Measurements from ENCODE around the gene ACOXL. TPM values are rescaled to one million over a fixed set of nuclear protein-coding genes. Genes with fewer than 3 reads are reported as not detected.

Gene ACOXL
- total and polyA plus RNA-seq, 4 donors, result 4.4 to 32.8 (median 12.2) TPM

GRCh38 chr2:110770404-110770958 lies 38.1 kb downstream of the ACOXL start:
- no peak for TF ChIP-seq CTCF (IDR thresholded peaks at IDR 0.05; ENCODE audit: control extremely low read depth, extremely low read depth)
- Histone ChIP-seq H3K27ac (ENCODE audit: low read depth in 1 of 2, low read length in 1 of 2) (no peak overlapping the region), H3K36me3 (ENCODE audit: control insufficient read depth in 4 of 4, insufficient read depth in 4 of 4, low read length in 4 of 4) (peaks cover 0 to 3% (median 0%) of the 10 kb centered on the region in 4 donors), H3K27me3 (ENCODE audit: control insufficient read depth in 3 of 3, insufficient read depth in 3 of 3, low read length in 2 of 3) (no peaks in the 10 kb centered on the region), H3K4me1 (ENCODE audit: control insufficient read depth in 5 of 5, insufficient read depth in 5 of 5, low read length in 5 of 5) (peaks cover 0 to 39% (median 15%) of the 10 kb centered on the region in 5 donors), H3K9me3 (ENCODE audit: control insufficient read depth in 4 of 4, insufficient read depth in 3 of 4, low read length in 3 of 4) (no peaks in the 10 kb centered on the region), H3K4me3 (no peak overlapping the region), H3K9ac (ENCODE audit: insufficient read depth in 1 of 2, low read length in 2 of 2) (no peak overlapping the region)
- 61 to 74% methylated on average over 16 of the region's 16 CpGs for WGBS, 2 donors
- ATAC-seq (ENCODE audit: insufficient read depth, low FRiP score) (no peak), DNase-seq (peak; percentile 32 to 68 (median 50))

DNA sequence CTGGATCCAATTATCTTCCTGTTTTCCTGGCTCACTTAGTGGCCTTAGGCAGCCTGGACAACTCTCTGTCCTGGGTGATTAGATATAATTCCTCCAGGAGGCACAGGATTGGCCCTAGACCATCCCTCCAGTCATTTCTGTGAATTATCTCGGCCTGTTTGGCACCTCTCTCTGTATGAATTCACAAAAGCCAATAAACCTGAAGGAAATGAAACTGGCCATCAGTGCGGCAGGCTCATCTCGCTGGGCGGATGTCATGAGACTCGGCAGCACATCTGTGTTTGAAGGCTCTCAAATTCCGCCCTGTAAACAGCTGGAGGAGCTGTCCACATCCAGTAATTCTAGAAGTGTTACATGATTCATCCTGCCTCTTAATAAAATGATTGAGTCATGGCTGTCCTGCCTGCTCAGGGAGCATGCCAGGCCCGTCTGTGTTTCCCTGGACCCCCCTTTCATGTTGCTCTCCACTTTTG lies 38.6 kb downstream of the ACOXL start:
- Histone ChIP-seq H3K4me1 (ENCODE audit: control insufficient read depth in 5 of 5, insufficient read depth in 5 of 5, low read length in 5 of 5) (peaks cover 0 to 39% (median 15%) of the 10 kb centered on the region in 5 donors), H3K27ac (ENCODE audit: low read depth in 1 of 2, low read length in 1 of 2) (no peak overlapping the region), H3K4me3 (no peak overlapping the region), H3K9me3 (ENCODE audit: control insufficient read depth in 4 of 4, insufficient read depth in 3 of 4, low read length in 3 of 4) (no peaks in the 10 kb centered on the region), H3K27me3 (ENCODE audit: control insufficient read depth in 3 of 3, insufficient read depth in 3 of 3, low read length in 2 of 3) (no peaks in the 10 kb centered on the region), H3K9ac (ENCODE audit: insufficient read depth in 1 of 2, low read length in 2 of 2) (no peak overlapping the region), H3K36me3 (ENCODE audit: control insufficient read depth in 4 of 4, insufficient read depth in 4 of 4, low read length in 4 of 4) (peaks cover 0 to 3% (median 0%) of the 10 kb centered on the region in 4 donors)
- no peak for TF ChIP-seq CTCF (IDR thresholded peaks at IDR 0.05; ENCODE audit: control extremely low read depth, extremely low read depth)
- ATAC-seq (ENCODE audit: insufficient read depth, low FRiP score) (no peak), DNase-seq (peak; percentile 41 to 78 (median 59))
- 54 to 72% methylated on average over 7 of the region's 7 CpGs for WGBS, 2 donors

- 86 to 88% methylated on average over 5 of the region's 5 CpGs for WGBS, 2 donors
- Histone ChIP-seq H3K4me3 (no peak overlapping the region), H3K9me3 (ENCODE audit: control insufficient read depth in 4 of 4, insufficient read depth in 3 of 4, low read length in 3 of 4) (no peaks in the 10 kb centered on the region), H3K9ac (ENCODE audit: insufficient read depth in 1 of 2, low read length in 2 of 2) (no peak overlapping the region), H3K27ac (ENCODE audit: low read depth in 1 of 2, low read length in 1 of 2) (no peak overlapping the region), H3K36me3 (ENCODE audit: control insufficient read depth in 4 of 4, insufficient read depth in 4 of 4, low read length in 4 of 4) (peaks cover 0 to 3% (median 0%) of the 10 kb centered on the region in 4 donors), H3K27me3 (ENCODE audit: control insufficient read depth in 3 of 3, insufficient read depth in 3 of 3, low read length in 2 of 3) (no peaks in the 10 kb centered on the region), H3K4me1 (ENCODE audit: control insufficient read depth in 5 of 5, insufficient read depth in 5 of 5, low read length in 5 of 5) (peaks cover 0 to 39% (median 15%) of the 10 kb centered on the region in 5 donors)
- ATAC-seq (ENCODE audit: insufficient read depth, low FRiP score) (no peak), DNase-seq (no peak)
- TF ChIP-seq CTCF (IDR thresholded peaks at IDR 0.05; ENCODE audit: control extremely low read depth, extremely low read depth), result no peak
Observed at GRCh38 chr2:110771547-110772382, 39.4 kb downstream of the ACOXL start.

Data from lung (tissue), 12 donors.